ENCODE results near the gene FIGLA. TPM values are rescaled to one million over a fixed set of nuclear protein-coding genes. Genes with fewer than 3 reads are reported as not detected.

FIGLA gene
- total and polyA plus RNA-seq, 2 donors: 0.11 TPM; not detected in 1

- Histone ChIP-seq H3K4me1 (ENCODE audit: control insufficient read depth in 2 of 2, insufficient read depth in 2 of 2, low read length in 2 of 2) (no peaks in the 10 kb centered on the region), H3K9me3 (ENCODE audit: control insufficient read depth in 2 of 2, insufficient read depth in 1 of 2, low read length in 1 of 2) (no peaks in the 10 kb centered on the region), H3K4me3 (ENCODE audit: low read length in 2 of 2) (no peak overlapping the region), H3K27me3 (ENCODE audit: control insufficient read depth in 2 of 2, insufficient read depth in 1 of 2, low read length in 1 of 2) (peaks cover 16 to 41% of the 10 kb centered on the region in 2 donors), H3K27ac (ENCODE audit: low read depth in 1 of 2, low read length in 1 of 2) (no peak overlapping the region), H3K36me3 (ENCODE audit: control insufficient read depth in 2 of 2, insufficient read depth in 2 of 2, low read length in 1 of 2) (no peaks in the 10 kb centered on the region)
- 94% methylated on average over 2 of the region's 2 CpGs for WGBS
- DNase-seq (ENCODE audit: low read depth in 6 of 9, low spot score in 9 of 9): no peak
These were observed 6.1 kb downstream of the FIGLA start for GRCh38 chr2:70784320-70784719.

GRCh38 chr2:70779911-70780545 lies 10.4 kb downstream of the FIGLA start:
- Histone ChIP-seq H3K4me3 (ENCODE audit: low read length in 2 of 2) (no peak overlapping the region), H3K27me3 (ENCODE audit: control insufficient read depth in 2 of 2, insufficient read depth in 1 of 2, low read length in 1 of 2) (peaks cover 2 to 31% of the 10 kb centered on the region in 2 donors), H3K27ac (ENCODE audit: low read depth in 1 of 2, low read length in 1 of 2) (no peak overlapping the region), H3K36me3 (ENCODE audit: control insufficient read depth in 2 of 2, insufficient read depth in 2 of 2, low read length in 1 of 2) (no peaks in the 10 kb centered on the region), H3K9me3 (ENCODE audit: control insufficient read depth in 2 of 2, insufficient read depth in 1 of 2, low read length in 1 of 2) (no peaks in the 10 kb centered on the region), H3K4me1 (ENCODE audit: control insufficient read depth in 2 of 2, insufficient read depth in 2 of 2, low read length in 2 of 2) (no peaks in the 10 kb centered on the region)
- WGBS: 91% methylated on average over 8 of the region's 8 CpGs
- DNase-seq (ENCODE audit: low read depth in 6 of 9, low spot score in 9 of 9): no peak

- Histone ChIP-seq H3K27ac (ENCODE audit: low read depth in 1 of 2, low read length in 1 of 2) (no peak overlapping the region), H3K4me3 (ENCODE audit: low read length in 2 of 2) (no peak overlapping the region), H3K4me1 (ENCODE audit: control insufficient read depth in 2 of 2, insufficient read depth in 2 of 2, low read length in 2 of 2) (no peaks in the 10 kb centered on the region), H3K36me3 (ENCODE audit: control insufficient read depth in 2 of 2, insufficient read depth in 2 of 2, low read length in 1 of 2) (no peaks in the 10 kb centered on the region), H3K27me3 (ENCODE audit: control insufficient read depth in 2 of 2, insufficient read depth in 1 of 2, low read length in 1 of 2) (peaks cover 2 to 32% of the 10 kb centered on the region in 2 donors), H3K9me3 (ENCODE audit: control insufficient read depth in 2 of 2, insufficient read depth in 1 of 2, low read length in 1 of 2) (no peaks in the 10 kb centered on the region)
- 80% methylated on average over 3 of the region's 3 CpGs for WGBS
- no peak for DNase-seq (ENCODE audit: low read depth in 6 of 9, low spot score in 9 of 9)
These were observed 11.0 kb downstream of the FIGLA start for GRCh38 chr2:70779491-70779890.

DNA sequence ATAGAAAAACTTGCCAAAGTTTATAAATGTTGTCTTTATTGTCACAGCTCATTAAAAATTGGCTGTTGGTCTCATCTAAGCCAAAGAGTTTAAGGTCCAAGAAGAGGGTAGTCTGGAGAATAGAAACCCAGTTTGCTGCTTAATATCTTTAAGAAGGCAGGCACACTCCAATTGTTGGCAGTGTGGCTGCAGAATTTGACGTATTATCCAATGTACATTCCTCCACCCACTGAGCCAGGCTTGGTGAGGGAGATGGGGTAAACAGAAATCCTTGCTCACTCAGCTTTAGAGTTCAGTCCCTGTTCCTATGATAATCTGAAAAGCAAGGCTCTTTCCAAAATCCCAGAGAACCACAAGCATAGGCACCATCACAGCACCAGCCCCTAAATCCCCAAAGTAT lies 11.8 kb downstream of the FIGLA start:
- WGBS: 92% methylated on average over 1 of the region's 1 CpG
- Histone ChIP-seq H3K27me3 (ENCODE audit: control insufficient read depth in 2 of 2, insufficient read depth in 1 of 2, low read length in 1 of 2) (peaks cover 2 to 33% of the 10 kb centered on the region in 2 donors), H3K4me1 (ENCODE audit: control insufficient read depth in 2 of 2, insufficient read depth in 2 of 2, low read length in 2 of 2) (no peaks in the 10 kb centered on the region), H3K4me3 (ENCODE audit: low read length in 2 of 2) (no peak overlapping the region), H3K36me3 (ENCODE audit: control insufficient read depth in 2 of 2, insufficient read depth in 2 of 2, low read length in 1 of 2) (no peaks in the 10 kb centered on the region), H3K9me3 (ENCODE audit: control insufficient read depth in 2 of 2, insufficient read depth in 1 of 2, low read length in 1 of 2) (no peaks in the 10 kb centered on the region), H3K27ac (ENCODE audit: low read depth in 1 of 2, low read length in 1 of 2) (no peak overlapping the region)
- no peak for DNase-seq (ENCODE audit: low read depth in 6 of 9, low spot score in 9 of 9)

DNA sequence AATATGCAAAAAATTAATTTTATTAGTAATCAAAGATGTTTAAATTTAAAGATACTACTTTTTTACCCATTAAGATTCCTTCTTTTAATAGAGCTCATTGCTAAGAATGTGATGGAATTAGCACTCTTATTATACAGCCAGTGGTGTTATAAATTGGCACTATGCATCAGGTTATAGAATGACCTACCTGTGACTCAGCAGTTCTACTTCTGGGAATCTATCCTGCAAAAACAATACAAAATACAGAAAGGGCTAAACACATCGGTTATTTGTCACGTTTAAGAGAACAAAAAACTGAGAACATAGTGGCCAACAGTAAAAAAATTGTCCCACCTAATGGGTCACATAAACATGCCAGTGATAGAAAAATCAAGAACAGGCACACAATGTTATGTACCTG lies 13.0 kb downstream of the FIGLA start:
- no peaks in the 10 kb centered on the region for H3K4me1 ChIP-seq (ENCODE audit: control insufficient read depth in 2 of 2, insufficient read depth in 2 of 2, low read length in 2 of 2)
- DNase-seq (ENCODE audit: low read depth in 6 of 9, low spot score in 9 of 9): no peak
- peaks cover 2 to 35% of the 10 kb centered on the region in 2 donors for H3K27me3 ChIP-seq (ENCODE audit: control insufficient read depth in 2 of 2, insufficient read depth in 1 of 2, low read length in 1 of 2)
- WGBS: 40% methylated on average over 2 of the region's 2 CpGs
- H3K27ac ChIP-seq (ENCODE audit: low read depth in 1 of 2, low read length in 1 of 2): no peak overlapping the region
- H3K36me3 ChIP-seq (ENCODE audit: control insufficient read depth in 2 of 2, insufficient read depth in 2 of 2, low read length in 1 of 2): no peaks in the 10 kb centered on the region
- no peak overlapping the region for H3K4me3 ChIP-seq (ENCODE audit: low read length in 2 of 2)
- H3K9me3 ChIP-seq (ENCODE audit: control insufficient read depth in 2 of 2, insufficient read depth in 1 of 2, low read length in 1 of 2): no peaks in the 10 kb centered on the region

DNA sequence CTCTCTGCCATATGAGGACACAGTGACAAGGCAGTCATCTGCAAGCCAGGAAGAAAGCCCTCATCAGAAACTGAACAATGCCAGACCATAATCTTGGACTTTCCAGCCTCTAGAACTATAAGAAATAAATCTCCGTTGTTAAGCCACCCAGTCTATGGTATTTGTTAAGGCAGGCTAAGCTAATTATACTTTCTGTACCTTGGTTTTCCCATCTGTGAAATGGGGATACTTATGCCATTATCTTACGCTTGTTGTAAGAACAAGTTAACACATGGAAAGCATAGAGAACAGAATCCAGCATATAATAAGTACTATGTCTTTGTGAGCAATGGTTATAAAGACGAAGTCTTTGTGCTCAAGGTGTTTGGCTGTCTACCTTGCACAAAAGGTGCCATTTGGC lies 14.2 kb downstream of the FIGLA start:
- H3K9me3 ChIP-seq (ENCODE audit: control insufficient read depth in 2 of 2, insufficient read depth in 1 of 2, low read length in 1 of 2): no peaks in the 10 kb centered on the region
- 97% methylated on average over 3 of the region's 3 CpGs for WGBS
- peaks cover 2 to 44% of the 10 kb centered on the region in 2 donors for H3K27me3 ChIP-seq (ENCODE audit: control insufficient read depth in 2 of 2, insufficient read depth in 1 of 2, low read length in 1 of 2)

GRCh38 chr2:70775141-70775540 lies 15.3 kb downstream of the FIGLA start:
- no peaks in the 10 kb centered on the region for H3K4me1 ChIP-seq (ENCODE audit: control insufficient read depth in 2 of 2, insufficient read depth in 2 of 2, low read length in 2 of 2)
- H3K36me3 ChIP-seq (ENCODE audit: control insufficient read depth in 2 of 2, insufficient read depth in 2 of 2, low read length in 1 of 2): no peaks in the 10 kb centered on the region
- no peaks in the 10 kb centered on the region for H3K9me3 ChIP-seq (ENCODE audit: control insufficient read depth in 2 of 2, insufficient read depth in 1 of 2, low read length in 1 of 2)
- no peak overlapping the region for H3K27ac ChIP-seq (ENCODE audit: low read depth in 1 of 2, low read length in 1 of 2)
- H3K27me3 ChIP-seq (ENCODE audit: control insufficient read depth in 2 of 2, insufficient read depth in 1 of 2, low read length in 1 of 2): peaks cover 2 to 50% of the 10 kb centered on the region in 2 donors
- no peak overlapping the region for H3K4me3 ChIP-seq (ENCODE audit: low read length in 2 of 2)
- no peak for DNase-seq (ENCODE audit: low read depth in 6 of 9, low spot score in 9 of 9)
- WGBS: 82% methylated on average over 2 of the region's 2 CpGs

More for the DNA sequence above, 14.2 kb downstream of the FIGLA start:
- Histone ChIP-seq H3K4me3 (ENCODE audit: low read length in 2 of 2) (no peak overlapping the region), H3K4me1 (ENCODE audit: control insufficient read depth in 2 of 2, insufficient read depth in 2 of 2, low read length in 2 of 2) (no peaks in the 10 kb centered on the region), H3K27ac (ENCODE audit: low read depth in 1 of 2, low read length in 1 of 2) (no peak overlapping the region), H3K36me3 (ENCODE audit: control insufficient read depth in 2 of 2, insufficient read depth in 2 of 2, low read length in 1 of 2) (no peaks in the 10 kb centered on the region)
- DNase-seq (ENCODE audit: low read depth in 6 of 9, low spot score in 9 of 9): no peak

DNA sequence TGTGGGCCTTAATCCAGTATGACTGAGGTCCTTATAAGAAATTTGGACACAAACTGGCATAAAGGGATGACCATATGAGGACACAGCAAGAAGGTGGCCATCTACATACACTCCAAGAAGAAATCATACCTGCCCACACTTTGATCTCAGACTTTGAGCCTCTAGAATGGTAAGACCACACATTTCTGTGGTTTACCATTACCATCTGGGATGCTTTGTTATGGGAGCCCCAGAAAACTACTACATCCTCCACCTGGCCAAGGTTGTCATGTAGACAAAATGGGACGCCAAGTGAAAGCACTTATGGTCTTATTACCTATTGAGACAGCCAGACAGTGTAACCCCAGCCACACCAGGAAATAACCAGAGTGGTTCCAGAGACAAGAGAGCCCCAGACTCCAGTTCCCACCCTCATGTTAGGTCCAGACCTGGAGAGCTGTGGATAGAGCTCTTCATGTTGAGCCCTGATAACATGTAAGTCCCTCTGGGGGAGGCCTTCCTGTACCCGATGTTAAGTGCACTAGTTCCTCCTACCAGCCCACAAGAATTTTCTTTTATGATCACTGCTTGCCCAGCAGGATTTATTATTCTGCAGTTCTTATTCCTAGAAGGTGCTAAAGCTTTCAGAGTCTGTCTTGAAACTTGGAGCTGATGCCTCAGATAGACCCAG lies 17.8 kb downstream of the FIGLA start:
- Histone ChIP-seq H3K36me3 (ENCODE audit: control insufficient read depth in 2 of 2, insufficient read depth in 2 of 2, low read length in 1 of 2) (no peaks in the 10 kb centered on the region), H3K4me1 (ENCODE audit: control insufficient read depth in 2 of 2, insufficient read depth in 2 of 2, low read length in 2 of 2) (peaks cover 3 to 4% of the 10 kb centered on the region in 2 donors), H3K27me3 (ENCODE audit: control insufficient read depth in 2 of 2, insufficient read depth in 1 of 2, low read length in 1 of 2) (peaks cover 17 to 64% of the 10 kb centered on the region in 2 donors), H3K9me3 (ENCODE audit: control insufficient read depth in 2 of 2, insufficient read depth in 1 of 2, low read length in 1 of 2) (no peaks in the 10 kb centered on the region), H3K4me3 (ENCODE audit: low read length in 2 of 2) (no peak overlapping the region), H3K27ac (ENCODE audit: low read depth in 1 of 2, low read length in 1 of 2) (no peak overlapping the region)
- no peak for DNase-seq (ENCODE audit: low read depth in 6 of 9, low spot score in 9 of 9)
- WGBS: 66% methylated on average over 2 of the region's 2 CpGs

GRCh38 chr2:70771446-70771845 lies 19.0 kb downstream of the FIGLA start:
- DNase-seq (ENCODE audit: low read depth in 6 of 9, low spot score in 9 of 9): no peak
- H3K4me3 ChIP-seq (ENCODE audit: low read length in 2 of 2): no peak overlapping the region
- 91% methylated on average over 2 of the region's 2 CpGs for WGBS
- H3K9me3 ChIP-seq (ENCODE audit: control insufficient read depth in 2 of 2, insufficient read depth in 1 of 2, low read length in 1 of 2): no peaks in the 10 kb centered on the region
- H3K4me1 ChIP-seq (ENCODE audit: control insufficient read depth in 2 of 2, insufficient read depth in 2 of 2, low read length in 2 of 2): peaks cover 8 to 10% of the 10 kb centered on the region in 2 donors
- H3K27ac ChIP-seq (ENCODE audit: low read depth in 1 of 2, low read length in 1 of 2): no peak overlapping the region
- H3K36me3 ChIP-seq (ENCODE audit: control insufficient read depth in 2 of 2, insufficient read depth in 2 of 2, low read length in 1 of 2): no peaks in the 10 kb centered on the region
- H3K27me3 ChIP-seq (ENCODE audit: control insufficient read depth in 2 of 2, insufficient read depth in 1 of 2, low read length in 1 of 2): peaks cover 25 to 72% of the 10 kb centered on the region in 2 donors

Data from thymus (tissue), 11 donors.